ENCODE measurements around the gene SPACA5. TPM values are rescaled to one million over a fixed set of nuclear protein-coding genes. Genes with fewer than 3 reads are reported as not detected.
"Not testable (repeated sequence)": the region's sequence is repeated elsewhere in the genome, so short reads cannot be mapped to it uniquely, and the experiment has no call there.

SPACA5 gene
- polyA plus RNA-seq (ENCODE audit: insufficient read length) = 0.58 TPM
- long read RNA-seq, donor 1 = 0 reads
- long read RNA-seq, donor 2 = 0 reads
- long read RNA-seq, donor 3 = 0 reads
- long read RNA-seq, donor 4 = 0 reads
- long read RNA-seq, donor 5 = 0 reads
- long read RNA-seq, donor 6 = 0 reads
- long read RNA-seq, donor 7 = 0 reads
- long read RNA-seq, donor 8 = 0 reads

DNA sequence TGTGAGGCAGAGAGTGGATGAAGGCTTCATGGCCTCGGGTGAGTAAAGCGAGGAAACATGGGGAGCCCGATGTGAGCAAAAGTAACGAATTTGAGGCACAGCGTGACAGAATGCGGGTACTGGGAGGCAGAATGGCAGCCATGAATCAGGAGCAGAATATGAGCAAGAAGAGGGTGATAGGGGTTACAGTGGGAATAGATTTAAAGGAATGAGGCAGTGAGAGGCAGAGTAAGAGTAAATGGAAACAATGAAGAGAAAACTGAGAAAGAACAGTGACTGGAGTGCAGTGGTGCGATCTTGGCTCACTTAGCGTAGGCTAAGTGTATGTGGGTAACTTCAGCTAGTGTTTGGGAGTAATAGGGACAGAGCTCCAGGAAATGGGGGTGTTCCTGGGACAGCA lies at the start of gene SPACA5:
Gene SPACA5, plus strand, starts transcription at position 301 of the 400 bp plus-strand sequence. CDS start 815 bp downstream, outside the sequence.
- DNase-seq = not testable (repeated sequence)

DNA sequence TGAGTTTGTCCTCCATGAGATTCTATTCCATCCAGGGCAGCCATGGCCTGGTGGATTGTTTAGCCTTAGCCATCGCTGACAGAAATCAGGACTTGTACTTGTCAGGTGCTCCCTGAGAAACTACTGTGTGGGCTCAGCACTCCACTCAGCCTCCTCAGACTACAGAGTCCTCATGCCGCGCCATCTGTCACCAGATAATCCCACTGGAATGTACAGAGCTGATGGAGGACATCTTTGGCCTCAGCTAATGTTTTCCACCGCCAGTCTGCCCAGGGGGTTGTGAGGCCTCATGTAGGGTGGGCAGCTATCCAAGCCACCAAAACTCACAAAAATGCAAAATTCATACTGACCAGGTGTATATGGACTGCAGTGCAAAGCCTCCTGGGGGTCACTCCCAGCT lies 48.6 kb upstream of the SPACA5 start:
- DNase-seq = not testable (repeated sequence)

DNA sequence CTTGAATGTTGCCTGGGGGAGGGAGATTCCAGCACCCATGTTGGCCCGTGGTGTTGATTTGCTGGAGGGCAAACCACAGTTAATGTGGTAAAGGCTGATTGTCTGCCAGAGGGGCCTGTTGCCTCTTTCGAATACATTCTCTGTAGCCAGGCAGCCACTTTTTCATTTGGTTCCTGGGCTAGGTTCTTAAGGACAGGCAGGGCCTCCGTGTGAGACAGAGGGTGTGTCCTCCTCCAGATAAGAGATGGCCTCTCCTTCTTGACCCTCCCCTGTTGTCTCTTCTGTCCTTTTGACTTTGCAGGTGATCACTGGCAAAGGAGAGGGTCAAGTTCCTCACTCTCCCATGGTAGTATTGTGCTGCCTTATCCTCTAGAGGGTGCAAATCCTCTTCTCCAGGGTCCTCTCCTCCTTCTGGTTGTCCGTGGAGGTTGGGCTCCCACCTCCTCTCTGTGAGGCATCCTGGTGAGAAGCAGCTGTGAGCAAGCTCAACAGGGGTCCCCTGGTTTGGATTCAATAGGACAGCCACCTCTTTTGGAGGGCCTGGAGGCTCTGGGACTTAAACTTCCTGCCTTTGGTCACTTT lies 47.9 kb upstream of the SPACA5 start:
- DNase-seq = no peak

DNA sequence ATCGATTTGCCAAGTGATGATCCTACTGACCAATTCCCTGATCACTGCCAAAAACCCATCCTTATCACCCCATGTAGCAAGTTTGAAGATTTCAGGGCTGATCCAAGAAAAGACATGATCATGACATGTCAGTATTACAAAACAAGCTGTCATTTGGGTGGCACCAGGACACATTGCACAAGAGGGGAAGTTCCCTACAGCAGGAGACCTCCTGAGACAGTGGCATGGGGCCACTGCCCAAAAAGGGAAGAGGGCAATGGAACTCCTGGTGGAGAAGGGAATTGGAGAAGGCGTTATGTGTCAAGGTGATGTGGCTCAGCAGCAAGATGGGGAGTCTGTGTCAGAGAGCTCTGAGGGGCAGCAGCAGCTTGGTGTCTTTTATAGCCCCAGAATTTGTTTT lies 46.4 kb upstream of the SPACA5 start:
- DNase-seq = no peak

DNA sequence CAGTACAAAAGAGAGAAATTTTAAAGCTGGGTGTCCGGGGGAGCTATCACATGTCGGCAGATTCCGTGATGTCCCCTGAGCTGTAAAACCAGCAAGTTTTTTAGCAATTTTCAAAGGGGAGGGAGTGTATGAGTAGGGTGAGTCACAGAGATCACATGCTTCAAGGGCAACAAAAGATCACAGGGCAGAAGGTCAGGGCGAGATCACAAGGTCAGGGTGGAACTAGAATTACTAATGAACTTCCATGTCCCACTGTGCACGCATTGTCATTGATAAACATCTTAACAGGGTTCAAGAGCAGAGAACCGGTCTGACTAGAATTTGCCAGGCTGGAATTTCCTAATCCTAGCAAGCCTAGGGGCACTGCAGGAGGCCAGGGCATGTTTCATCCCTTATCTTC lies 45.0 kb upstream of the SPACA5 start:
- DNase-seq = not testable (repeated sequence)

DNA sequence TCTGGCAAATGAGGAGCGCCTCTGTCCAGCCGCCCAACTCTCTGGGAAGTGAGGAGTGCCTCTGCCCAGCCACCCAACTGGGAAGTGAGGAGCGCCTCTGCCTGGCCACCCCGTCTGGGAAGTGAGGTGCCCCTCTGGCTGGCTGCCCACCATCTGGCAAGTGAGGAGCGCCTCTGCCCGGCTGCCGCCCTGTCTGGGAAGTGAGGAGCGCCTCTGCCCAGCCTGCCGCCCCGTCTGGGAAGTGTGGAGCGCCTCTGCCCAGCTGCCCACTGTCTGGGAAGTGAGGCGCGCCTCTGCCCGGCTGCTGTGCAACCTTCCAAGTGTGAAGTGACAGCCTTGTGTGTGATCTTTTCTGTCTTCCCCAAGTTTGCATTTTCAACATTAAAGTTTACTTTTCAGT lies 41.3 kb upstream of the SPACA5 start:
- not testable (repeated sequence) for DNase-seq

DNA sequence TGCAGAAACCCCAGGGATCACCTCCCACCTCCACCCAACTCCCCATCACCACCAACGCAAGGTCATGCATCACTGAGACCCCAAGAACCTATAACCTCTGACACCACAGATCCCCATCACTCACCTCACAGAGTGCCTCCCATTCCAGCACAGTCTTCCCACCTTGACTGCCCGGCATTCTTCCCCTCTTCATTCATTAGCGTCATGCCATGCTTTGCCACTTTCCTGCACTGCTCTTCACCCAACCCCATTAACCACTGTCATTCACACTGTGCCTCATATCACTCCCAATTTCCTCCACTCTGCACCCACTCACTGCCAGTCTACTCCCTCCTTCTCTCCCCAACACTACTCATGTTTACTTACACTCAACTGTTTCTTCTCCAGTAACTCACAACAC lies 33.6 kb upstream of the SPACA5 start:
- DNase-seq = no peak

DNA sequence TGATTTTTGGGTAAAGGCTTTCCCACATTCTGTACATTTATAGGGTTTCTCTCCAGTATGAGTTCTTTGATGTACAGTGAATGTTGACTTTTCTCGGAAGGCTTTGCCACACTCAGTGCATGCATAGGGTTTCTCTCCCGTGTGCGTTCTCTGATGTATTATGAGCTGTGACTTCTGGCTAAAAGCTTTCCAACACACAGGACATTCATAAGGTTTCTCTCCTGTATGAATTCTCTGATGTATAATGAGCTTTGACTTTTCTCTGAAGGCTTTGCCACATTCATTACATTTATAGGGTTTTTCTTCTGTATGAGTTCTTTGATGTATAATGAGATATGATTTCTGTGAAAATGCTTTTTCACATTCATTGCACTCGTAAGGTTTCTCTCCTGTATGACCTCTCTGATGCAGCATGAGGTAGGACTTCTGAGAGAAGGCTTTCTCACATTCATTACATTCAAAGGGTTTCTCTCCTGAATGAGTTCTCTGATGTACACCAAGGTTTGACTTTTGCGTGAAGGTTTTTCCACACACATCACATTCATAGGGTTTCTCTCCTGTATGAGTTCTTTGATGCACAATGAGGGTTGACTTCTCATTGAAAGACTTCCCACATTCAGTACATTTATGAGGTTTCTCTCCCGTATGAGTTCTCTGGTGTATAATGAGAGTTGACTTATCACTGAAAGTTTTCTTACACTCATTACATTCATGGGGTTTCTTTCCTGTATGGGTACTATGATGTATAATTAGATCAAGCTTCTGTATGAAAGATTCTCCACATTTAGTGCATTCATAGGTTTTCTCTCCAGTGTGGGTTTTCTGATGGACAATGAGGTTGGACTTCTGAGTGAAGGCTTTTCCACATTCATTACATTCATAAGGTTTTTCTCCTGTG lies 30.3 kb upstream of the SPACA5 start:
- DNase-seq = no peak

DNA sequence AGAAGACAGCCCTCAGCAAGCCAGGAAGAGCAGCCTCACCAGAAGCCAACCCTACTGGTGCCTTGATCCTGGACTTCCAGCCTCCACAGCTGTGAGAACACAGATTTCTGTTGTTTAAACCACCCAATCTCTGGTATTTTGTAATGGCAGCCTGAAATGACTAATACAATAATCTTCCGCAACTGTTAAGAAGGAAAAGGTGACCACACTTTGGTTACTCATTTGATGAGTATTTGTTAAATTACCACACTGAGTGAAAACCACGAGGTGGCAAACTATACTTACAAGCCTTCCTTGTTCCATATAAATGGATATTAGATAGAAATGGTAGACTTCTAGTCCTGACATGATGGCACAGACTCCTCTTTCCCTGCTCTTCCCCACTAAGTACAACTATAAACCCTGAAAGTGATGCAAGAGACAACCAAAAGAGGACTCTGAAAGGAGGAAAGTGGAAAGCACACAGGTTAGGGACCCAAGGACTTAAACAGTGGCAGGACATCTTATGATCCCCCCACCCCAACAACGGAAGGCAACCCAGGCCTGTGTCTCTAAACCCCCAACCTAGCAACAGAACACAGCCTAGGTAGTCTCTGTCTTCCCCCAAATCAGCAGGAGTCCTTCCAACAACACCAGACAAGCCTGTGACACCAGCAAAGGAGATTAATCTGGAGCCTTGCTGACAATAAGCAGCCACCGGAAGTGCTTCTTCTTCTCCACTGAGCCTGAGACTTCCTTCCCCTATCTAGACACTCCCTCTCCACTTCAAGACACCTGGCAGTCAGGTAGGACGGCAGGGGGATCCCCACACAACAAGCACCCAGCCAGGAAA lies 15.3 kb upstream of the SPACA5 start:
- no peak for DNase-seq

DNA sequence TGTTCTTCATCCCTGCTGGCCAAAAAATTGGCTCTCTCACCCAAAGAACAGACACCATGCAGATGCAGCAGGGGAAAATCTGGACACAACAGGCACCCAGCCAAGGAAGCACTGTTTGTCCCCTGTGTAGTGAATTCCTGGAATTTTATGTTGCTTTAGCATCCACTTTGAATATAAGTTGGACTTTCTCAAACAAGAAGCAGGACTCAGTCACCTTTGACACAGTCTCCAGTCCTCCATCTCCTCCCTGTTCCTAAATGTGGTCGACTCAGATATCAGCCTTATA lies 14.8 kb upstream of the SPACA5 start:
- no peak for DNase-seq

DNA sequence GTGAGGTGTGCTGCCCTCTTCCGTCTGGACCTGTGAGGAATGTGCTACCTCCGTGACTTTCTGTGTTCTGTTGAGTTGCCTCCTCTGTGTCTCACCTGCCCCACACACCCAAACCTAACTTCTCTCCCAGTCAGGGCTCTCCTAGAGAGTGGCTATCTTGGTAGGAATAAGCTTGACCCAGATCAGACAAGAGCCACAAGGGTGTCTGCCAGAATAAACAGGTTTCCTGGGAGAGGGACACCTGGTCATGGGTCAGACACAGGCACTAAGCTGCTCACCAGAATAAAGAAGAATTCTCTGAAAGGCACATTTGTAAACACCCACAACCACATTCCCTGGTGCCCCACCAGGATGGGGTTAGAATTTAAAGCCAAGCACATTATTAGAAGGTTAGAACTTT lies 14.1 kb upstream of the SPACA5 start:
- no peak for DNase-seq

DNA sequence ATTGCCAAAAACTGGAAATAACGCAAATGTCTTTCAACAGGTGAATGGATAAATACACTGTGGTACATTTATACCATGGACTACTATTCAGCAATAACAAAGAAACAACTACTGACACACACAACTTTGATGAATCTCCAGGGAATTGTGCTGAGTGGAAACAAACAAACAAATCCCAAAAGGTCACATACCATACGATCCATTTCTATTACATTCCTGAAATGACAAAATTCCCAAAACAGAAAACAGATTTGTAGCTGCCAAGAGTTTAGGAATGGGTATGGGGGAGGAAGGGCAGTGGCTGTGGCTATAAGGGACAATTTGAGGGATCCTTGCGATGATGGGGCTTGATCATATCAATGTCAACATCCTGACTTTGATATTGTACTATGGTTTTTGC lies 5.5 kb upstream of the SPACA5 start:
- no peak for DNase-seq

DNA sequence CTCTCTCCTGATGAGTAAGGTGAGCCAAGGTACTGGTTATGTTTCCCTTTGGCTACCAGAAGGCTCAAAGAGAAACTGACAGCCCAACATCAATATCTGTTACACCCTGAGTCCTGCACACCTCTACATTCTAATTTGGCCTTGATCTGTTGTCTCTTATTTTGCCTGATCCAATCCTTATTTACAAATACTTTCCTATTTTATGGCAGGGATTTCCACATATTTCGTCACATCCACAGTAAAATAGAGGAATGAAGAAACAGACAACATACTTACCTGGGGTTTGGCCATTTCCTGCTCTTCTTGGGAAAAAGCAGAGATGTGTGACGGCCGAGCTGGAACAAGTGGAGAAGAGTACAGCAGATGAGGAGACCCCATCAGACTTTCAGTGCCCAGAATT lies 4.5 kb upstream of the SPACA5 start:
- no peak for DNase-seq

DNA sequence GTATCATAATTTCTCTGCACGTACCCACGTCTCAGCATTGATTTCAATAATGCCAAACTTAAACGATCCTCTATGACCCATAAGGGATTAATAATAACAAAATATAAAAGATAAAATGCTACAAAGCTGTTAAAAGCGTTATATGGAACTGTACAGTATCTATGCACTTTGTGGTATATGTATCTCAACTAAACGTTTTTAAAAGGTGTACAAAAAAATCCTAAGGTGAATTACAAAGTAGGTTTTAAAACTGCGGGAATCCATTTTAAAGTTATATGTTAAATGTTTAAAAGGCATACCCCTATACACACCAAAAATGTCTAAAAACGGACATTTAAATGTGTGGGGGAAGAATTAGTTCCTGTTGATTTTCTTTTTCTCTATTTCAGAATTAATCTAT lies 3.9 kb upstream of the SPACA5 start:
- no peak for DNase-seq

DNA sequence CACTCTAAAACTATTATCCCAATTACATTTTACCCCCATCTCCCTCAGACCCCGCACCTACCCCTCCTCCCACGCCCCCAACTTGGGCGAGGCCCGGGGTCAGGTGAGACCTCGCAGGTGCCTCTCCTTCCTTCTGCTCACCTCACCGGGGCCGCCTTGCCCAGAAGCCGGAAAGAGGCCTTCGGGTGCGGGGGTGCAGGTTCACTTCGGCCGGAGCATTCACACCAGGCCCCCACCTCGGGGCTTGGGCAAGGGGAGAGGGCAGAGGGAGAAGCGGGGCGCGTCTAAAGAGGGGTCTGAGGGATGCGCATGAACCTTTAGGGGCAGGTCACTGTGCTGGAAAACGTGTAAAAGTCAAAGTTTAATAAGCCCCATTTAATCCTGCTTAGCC lies 3.4 kb upstream of the SPACA5 start:
- no peak for DNase-seq

DNA sequence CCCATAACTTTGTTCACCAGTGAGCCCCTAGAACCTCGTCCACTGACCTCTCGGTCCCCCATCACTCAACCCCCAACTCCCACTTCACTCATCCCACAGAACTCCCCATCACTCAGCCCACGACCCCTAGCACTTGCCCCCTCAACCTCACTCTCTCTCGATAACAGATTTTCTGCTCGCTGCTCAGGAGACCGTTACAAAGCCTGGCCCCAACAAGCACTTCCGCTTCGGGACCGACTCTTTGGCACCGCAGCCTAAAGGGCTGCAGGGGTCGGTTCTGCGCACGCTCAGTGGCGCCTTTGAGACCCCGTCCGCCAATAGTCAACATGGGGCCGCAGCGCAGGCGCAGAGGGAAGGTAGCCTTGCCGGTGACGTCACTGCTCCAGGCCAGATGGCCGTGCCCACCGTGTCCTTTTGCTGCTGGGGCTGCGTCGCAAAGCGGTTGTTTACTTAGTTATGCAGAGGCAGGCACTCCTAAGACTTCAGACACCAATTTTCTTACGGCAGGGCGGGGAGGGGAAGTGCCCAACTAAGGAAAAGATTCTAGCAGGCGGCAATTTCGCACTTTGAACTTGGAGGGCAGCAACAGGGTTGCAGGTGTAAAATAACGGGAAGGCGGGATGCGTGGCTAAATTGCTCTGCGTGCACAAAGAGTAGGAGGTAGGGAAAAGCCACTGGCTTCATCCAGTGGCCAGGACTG lies 2.9 kb upstream of the SPACA5 start, which contains the start of gene ZNF182:
Gene ZNF182, minus strand, starts transcription at position 232 of the 700 bp plus-strand sequence. CDS start 1,380 bp downstream, outside the sequence.
- peak; percentile 88 for DNase-seq

DNA sequence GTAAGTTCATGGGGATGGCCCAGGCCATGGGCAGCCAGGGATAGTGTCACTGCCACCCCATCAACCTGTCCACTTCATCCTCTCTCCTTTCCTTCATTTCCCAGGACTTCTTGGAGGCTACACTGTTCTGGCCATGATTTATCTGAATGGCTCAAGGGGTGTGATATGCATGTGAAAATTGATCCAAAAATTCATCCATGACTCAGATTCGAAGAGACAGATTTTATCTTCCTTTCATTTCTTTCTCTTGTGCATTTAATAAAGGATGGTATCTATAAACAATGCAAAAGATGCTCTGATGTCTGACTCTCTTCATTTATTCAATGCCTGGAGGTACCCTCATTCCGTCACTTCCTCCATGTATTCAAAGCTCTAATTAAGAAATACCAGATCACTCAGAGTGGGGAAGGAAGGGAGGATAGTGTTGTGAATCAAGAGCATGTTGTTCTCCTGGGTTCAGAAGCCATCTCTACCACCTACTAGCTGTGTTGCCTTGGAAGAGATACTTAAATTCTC lies 2.7 kb downstream of the SPACA5 start:
- DNase-seq = not testable (repeated sequence)

DNA sequence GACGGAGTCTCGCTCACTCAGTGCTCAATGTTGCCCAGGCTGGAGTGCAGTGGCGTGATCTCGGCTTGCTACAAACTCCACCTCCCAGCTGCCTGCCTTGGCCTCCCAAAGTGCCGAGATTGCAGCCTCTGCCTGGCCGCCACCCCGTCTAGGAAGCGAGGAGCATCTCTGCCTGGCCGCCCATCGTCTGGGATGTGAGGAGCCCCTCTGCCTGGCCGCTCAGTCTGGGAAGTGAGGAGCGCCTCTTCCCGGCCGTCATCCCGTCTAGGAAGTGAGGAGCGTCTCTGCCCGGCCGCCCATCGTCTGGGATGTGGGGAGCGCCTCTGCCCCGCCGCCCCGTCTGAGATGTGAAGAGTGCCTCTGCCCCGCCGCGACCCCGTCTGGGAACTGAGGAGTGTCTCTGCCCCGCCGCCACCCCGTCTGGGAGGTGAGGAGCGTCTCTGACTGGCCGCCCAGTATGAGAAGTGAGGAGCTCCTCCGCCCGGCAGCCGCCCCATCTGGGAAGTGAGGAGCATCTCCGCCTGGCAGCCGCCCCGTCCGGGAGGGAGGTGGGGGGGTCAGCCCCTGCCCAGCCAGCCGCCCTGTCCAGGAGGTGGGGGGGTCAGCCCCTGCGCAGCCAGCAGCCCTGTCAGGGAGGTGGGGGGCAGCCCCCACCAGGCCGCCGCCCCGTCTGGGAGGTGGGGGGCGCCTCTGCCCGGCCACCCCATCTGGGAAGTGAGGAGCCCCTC lies 10.0 kb downstream of the SPACA5 start:
- not testable (repeated sequence) for DNase-seq

DNA sequence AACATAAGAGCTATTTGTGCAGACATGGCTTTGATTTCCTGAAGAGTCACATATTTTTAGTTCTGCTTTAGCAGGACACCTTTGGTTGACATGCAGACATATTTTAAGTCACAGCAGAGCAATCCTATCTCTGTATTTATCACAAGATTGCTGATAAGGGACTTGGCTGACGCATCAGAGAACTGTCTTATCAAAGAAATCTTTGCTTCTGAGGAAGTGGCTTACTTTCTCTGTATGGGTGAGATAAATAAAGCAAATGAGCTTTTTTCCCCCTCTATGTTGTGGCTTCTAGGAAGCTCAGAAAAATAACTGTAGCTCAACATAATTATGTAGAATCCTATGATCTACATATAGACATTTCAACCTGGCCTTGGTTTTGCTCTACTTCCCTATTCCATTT lies 13.1 kb downstream of the SPACA5 start:
- not testable (repeated sequence) for DNase-seq

DNA sequence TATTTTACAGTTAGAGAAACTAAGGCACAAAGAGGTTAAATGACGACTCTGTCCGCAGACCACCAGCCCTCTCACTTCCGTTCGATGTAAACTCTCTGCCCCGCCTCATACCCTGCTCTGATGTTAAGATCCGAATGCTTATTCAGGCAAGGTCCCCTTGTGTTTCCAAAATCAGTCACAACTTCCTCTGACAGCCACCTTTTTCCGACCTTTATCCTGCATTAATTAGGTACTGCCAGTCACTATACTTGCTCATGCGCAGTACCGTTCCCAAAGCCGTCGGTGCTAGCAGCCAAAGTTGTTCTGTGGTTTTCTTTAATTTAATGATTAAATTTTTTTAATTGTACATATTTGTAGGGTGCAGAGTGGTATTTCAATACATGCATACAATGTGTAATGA lies 13.7 kb downstream of the SPACA5 start:
- DNase-seq = not testable (repeated sequence)
